K562 (cell line): ENCODE data around the gene ACADVL. TPM values are rescaled to one million over a fixed set of nuclear protein-coding genes. Genes with fewer than 3 reads are reported as not detected.

Source experiments
- ARNT ChIP-seq, 2 experiments: fragments of 450-650 bp; IDR thresholded peaks; 2 replicates each; pipeline ENCODE4 v1.6.1; 2016; ENCODE audit warnings: mild to moderate bottlenecking in 1 of 2
- CREB3 ChIP-seq: fragments of 450-650 bp; conservative IDR thresholded peaks from 2 replicates; pipeline ENCODE4 v1.6.1; 2016; ENCODE audit warnings: missing genetic modification characterization, low read depth, mild to moderate bottlenecking, missing compliant biosample characterization, moderate library complexity
- CSDE1 ChIP-seq, 2 experiments: fragments of 450-650 bp; IDR thresholded peaks; 2 replicates each; pipeline ENCODE4 v1.6.1; 2016; ENCODE audit warnings: mild to moderate bottlenecking in 1 of 2
- CTCFL ChIP-seq: IDR thresholded peaks from 2 replicates; pipeline ENCODE4 v1.6.1; 2011; ENCODE audit warnings: borderline replicate concordance, low read depth, mild to moderate bottlenecking, moderate library complexity, low read length; ENCODE audit not compliant: insufficient read depth, poor library complexity, severe bottlenecking
- GTF2E2 ChIP-seq: fragments of 200-800 bp; sonication (Bioruptor generic); IDR thresholded peaks from 2 replicates; pipeline ENCODE4 v1.6.1; 2016; ENCODE audit warnings: missing genetic modification characterization, missing compliant biosample characterization
- KAT2B ChIP-seq: IDR thresholded peaks from one replicate; pipeline ENCODE4 v1.6.1; 2012; ENCODE audit warnings: low read depth, mild to moderate bottlenecking, control low read depth, inconsistent platforms, low read length, moderate library complexity
- KDM2B ChIP-seq: fragments of 250-450 bp; sonication (Bioruptor Pico); IDR thresholded peaks from 2 replicates; pipeline ENCODE4 v1.8.0; 2021; ENCODE audit warnings: mild to moderate bottlenecking, moderate library complexity
- NEUROD1 ChIP-seq: fragments of 150-350 bp; IDR thresholded peaks from 2 replicates; pipeline ENCODE4 v1.6.1; 2014; ENCODE audit warnings: borderline replicate concordance, low read length, low read depth; ENCODE audit not compliant: partially characterized antibody
- NFIC ChIP-seq: fragments of 450-650 bp; IDR thresholded peaks from 2 replicates; pipeline ENCODE4 v1.6.1; 2017; ENCODE audit warnings: mild to moderate bottlenecking, inconsistent platforms
- SETDB1 ChIP-seq: IDR thresholded peaks from one replicate; pipeline ENCODE4 v1.6.1; 2012; ENCODE audit warnings: low read length, control low read depth, inconsistent platforms
- TAF1 ChIP-seq: IDR thresholded peaks from 2 replicates; pipeline ENCODE4 v1.6.1; 2011; ENCODE audit warnings: mild to moderate bottlenecking, low read length, moderate library complexity; ENCODE audit not compliant: insufficient read depth, control insufficient read depth, severe bottlenecking; ENCODE audit errors: extremely low read depth
- ZBTB34 ChIP-seq: fragments of 250-450 bp; sonication (Bioruptor Pico); IDR thresholded peaks from 2 replicates; pipeline ENCODE4 v1.8.0; 2021; ENCODE audit warnings: mild to moderate bottlenecking, moderate library complexity
- ZNF316 ChIP-seq: fragments of 450-650 bp; IDR thresholded peaks from 2 replicates; pipeline ENCODE4 v1.6.1; 2016
- ZNF511 ChIP-seq: sonication (generic); formaldehyde crosslinking; IDR thresholded peaks from 2 replicates; pipeline ENCODE4 v1.8.0; 2022; ENCODE audit warnings: mild to moderate bottlenecking, missing genetic modification reagents
- polyA plus RNA-seq, 8 experiments: library from polyadenylated mRNA; depleted of rRNA in 4 of 8; stranded (reverse) in 5 of 8; unstranded in 3 of 8; fragments of >200 nt; fragmentation: Nextera tagmentation in 2 of 8; fragmentation: Illumina TruSeq in 1 of 8; extraction: Ambion mirVana in 2 of 8; extraction: Trizol in 1 of 8; gene quantifications; 2 replicates each; pipeline versions ENCODE4 v1.2.1 to v1.2.3, GENCODE V29; 2011 to 2014; ENCODE audit warnings: inconsistent platforms in 1 of 8, missing spikeins in 1 of 8
- total RNA-seq, 7 experiments: library from RNA; depleted of rRNA in 6 of 7; stranded (reverse); fragments of >200 nt in 6 of 7; fragmentation: Illumina TruSeq in 2 of 7; extraction: Trizol in 2 of 7; gene quantifications; 2 replicates each; pipeline versions ENCODE4 v1.2.1 to v1.2.3, GENCODE V29; 2011 to 2021; ENCODE audit warnings: low replicate concordance in 1 of 7

Gene ACADVL
- total and polyA plus RNA-seq, 9 of the 15 experiments (the other 6 are each of a cell fraction or from before 2014, with no cell fraction given): 25.5 to 449 (median 214) TPM

GRCh38 chr17:7252176-7253043, 32.7 kb downstream of the ACADVL start, which contains the start of gene ELP5 (continued):
- TF ChIP-seq ZBTB34 (CRISPR knock-in tag) (no peak), KDM2B (no peak), CSDE1 (IDR thresholded peaks at IDR 0.05) (peak in 1 of 2 experiments; percentile 68; a peak in 2 of 4 replicates), ZNF511 (CRISPR knock-in tag) (no peak), GTF2E2 (tag) (peak; percentile 57; the same call in 1 of the 2 replicates), NFIC (peak; percentile 51), CREB3 (tag) (no peak), CTCFL (no peak), NEUROD1 (no peak), KAT2B (no peak), ZNF316 (no peak), TAF1 (peak; percentile 86), SETDB1 (no peak), ARNT (IDR thresholded peaks at IDR 0.05) (no peak)
